ENCODE results near the gene SEC11C.
A peak's percentile ranks its signal among the peaks of the same experiment; 100 is the strongest.
"Not testable (repeated sequence)": the region's sequence is repeated elsewhere in the genome, so short reads cannot be mapped to it uniquely, and the experiment has no call there.

SEC11C gene

GRCh38 chr18:59129951-59130703, 9.6 kb upstream of the SEC11C start:
- Histone ChIP-seq H3K4me3 (ENCODE audit: low read depth, low read length) (no peak overlapping the region), H3K9me3 (ENCODE audit: control insufficient read depth, insufficient read depth, low read length) (no peaks in the 10 kb centered on the region), H3K4me1 (ENCODE audit: control insufficient read depth, insufficient read depth, low read length) (no peaks in the 10 kb centered on the region), H3K9ac (ENCODE audit: low read depth, low read length) (no peak overlapping the region), H3K27me3 (ENCODE audit: control insufficient read depth, insufficient read depth, low read length) (peaks cover 5% of the 10 kb centered on the region), H3K36me3 (ENCODE audit: control insufficient read depth, insufficient read depth, low read length) (no peaks in the 10 kb centered on the region)

- Histone ChIP-seq H3K36me3 (ENCODE audit: control insufficient read depth, insufficient read depth, low read length) (no peaks in the 10 kb centered on the region), H3K4me3 (ENCODE audit: low read depth, low read length) (no peak overlapping the region), H3K27me3 (ENCODE audit: control insufficient read depth, insufficient read depth, low read length) (peaks cover 10% of the 10 kb centered on the region), H3K9ac (ENCODE audit: low read depth, low read length) (no peak overlapping the region), H3K4me1 (ENCODE audit: control insufficient read depth, insufficient read depth, low read length) (no peaks in the 10 kb centered on the region), H3K9me3 (ENCODE audit: control insufficient read depth, insufficient read depth, low read length) (no peaks in the 10 kb centered on the region)
Observed at GRCh38 chr18:59132810-59133465, 6.7 kb upstream of the SEC11C start.

GRCh38 chr18:59139291-59139614, 431 bp upstream of the SEC11C start:
- H3K27me3 ChIP-seq (ENCODE audit: control insufficient read depth, insufficient read depth, low read length) = peaks cover 7% of the 10 kb centered on the region
- H3K9ac ChIP-seq (ENCODE audit: low read depth, low read length) = peak overlapping the region; percentile 93
- H3K4me3 ChIP-seq (ENCODE audit: low read depth, low read length) = peak overlapping the region; percentile 98
- H3K4me1 ChIP-seq (ENCODE audit: control insufficient read depth, insufficient read depth, low read length) = no peaks in the 10 kb centered on the region
- H3K9me3 ChIP-seq (ENCODE audit: control insufficient read depth, insufficient read depth, low read length) = no peaks in the 10 kb centered on the region
- H3K36me3 ChIP-seq (ENCODE audit: control insufficient read depth, insufficient read depth, low read length) = no peaks in the 10 kb centered on the region

GRCh38 chr18:59140302-59140885, 710 bp downstream of the SEC11C start:
- Histone ChIP-seq H3K27me3 (ENCODE audit: control insufficient read depth, insufficient read depth, low read length) (peaks cover 4% of the 10 kb centered on the region), H3K4me3 (ENCODE audit: low read depth, low read length) (peak overlapping the region; percentile 98), H3K9ac (ENCODE audit: low read depth, low read length) (peak overlapping the region; percentile 62), H3K9me3 (ENCODE audit: control insufficient read depth, insufficient read depth, low read length) (no peaks in the 10 kb centered on the region), H3K4me1 (ENCODE audit: control insufficient read depth, insufficient read depth, low read length) (no peaks in the 10 kb centered on the region), H3K36me3 (ENCODE audit: control insufficient read depth, insufficient read depth, low read length) (no peaks in the 10 kb centered on the region)

GRCh38 chr18:59141294-59142068, 1.8 kb downstream of the SEC11C start:
- Histone ChIP-seq H3K9ac (ENCODE audit: low read depth, low read length) (no peak overlapping the region), H3K4me3 (ENCODE audit: low read depth, low read length) (no peak overlapping the region), H3K9me3 (ENCODE audit: control insufficient read depth, insufficient read depth, low read length) (no peaks in the 10 kb centered on the region), H3K36me3 (ENCODE audit: control insufficient read depth, insufficient read depth, low read length) (no peaks in the 10 kb centered on the region), H3K4me1 (ENCODE audit: control insufficient read depth, insufficient read depth, low read length) (no peaks in the 10 kb centered on the region), H3K27me3 (ENCODE audit: control insufficient read depth, insufficient read depth, low read length) (no peaks in the 10 kb centered on the region)

- Histone ChIP-seq H3K9me3 (ENCODE audit: control insufficient read depth, insufficient read depth, low read length) (no peaks in the 10 kb centered on the region), H3K9ac (ENCODE audit: low read depth, low read length) (no peak overlapping the region), H3K4me1 (ENCODE audit: control insufficient read depth, insufficient read depth, low read length) (no peaks in the 10 kb centered on the region), H3K36me3 (ENCODE audit: control insufficient read depth, insufficient read depth, low read length) (no peaks in the 10 kb centered on the region), H3K27me3 (ENCODE audit: control insufficient read depth, insufficient read depth, low read length) (no peaks in the 10 kb centered on the region), H3K4me3 (ENCODE audit: low read depth, low read length) (no peak overlapping the region)
Observed at GRCh38 chr18:59142274-59142673, 2.6 kb downstream of the SEC11C start.

GRCh38 chr18:59142800-59143416, 3.2 kb downstream of the SEC11C start:
- not testable (repeated sequence) for H3K4me3 ChIP-seq (ENCODE audit: low read depth, low read length); H3K36me3 ChIP-seq (ENCODE audit: control insufficient read depth, insufficient read depth, low read length); H3K27me3 ChIP-seq (ENCODE audit: control insufficient read depth, insufficient read depth, low read length); H3K9me3 ChIP-seq (ENCODE audit: control insufficient read depth, insufficient read depth, low read length); H3K9ac ChIP-seq (ENCODE audit: low read depth, low read length); H3K4me1 ChIP-seq (ENCODE audit: control insufficient read depth, insufficient read depth, low read length)

- Histone ChIP-seq H3K9ac (ENCODE audit: low read depth, low read length) (no peak overlapping the region), H3K4me1 (ENCODE audit: control insufficient read depth, insufficient read depth, low read length) (no peaks in the 10 kb centered on the region), H3K4me3 (ENCODE audit: low read depth, low read length) (no peak overlapping the region), H3K9me3 (ENCODE audit: control insufficient read depth, insufficient read depth, low read length) (no peaks in the 10 kb centered on the region), H3K27me3 (ENCODE audit: control insufficient read depth, insufficient read depth, low read length) (no peaks in the 10 kb centered on the region), H3K36me3 (ENCODE audit: control insufficient read depth, insufficient read depth, low read length) (no peaks in the 10 kb centered on the region)
Observed at GRCh38 chr18:59143441-59143840, 3.8 kb downstream of the SEC11C start.

GRCh38 chr18:59144483-59144882, 4.8 kb downstream of the SEC11C start:
- Histone ChIP-seq H3K27me3 (ENCODE audit: control insufficient read depth, insufficient read depth, low read length) (no peaks in the 10 kb centered on the region), H3K4me3 (ENCODE audit: low read depth, low read length) (no peak overlapping the region), H3K36me3 (ENCODE audit: control insufficient read depth, insufficient read depth, low read length) (no peaks in the 10 kb centered on the region), H3K9me3 (ENCODE audit: control insufficient read depth, insufficient read depth, low read length) (no peaks in the 10 kb centered on the region), H3K4me1 (ENCODE audit: control insufficient read depth, insufficient read depth, low read length) (no peaks in the 10 kb centered on the region), H3K9ac (ENCODE audit: low read depth, low read length) (no peak overlapping the region)

GRCh38 chr18:59145055-59145454, 5.4 kb downstream of the SEC11C start:
- no peak overlapping the region for H3K9ac ChIP-seq (ENCODE audit: low read depth, low read length)
- no peaks in the 10 kb centered on the region for H3K36me3 ChIP-seq (ENCODE audit: control insufficient read depth, insufficient read depth, low read length)
- H3K27me3 ChIP-seq (ENCODE audit: control insufficient read depth, insufficient read depth, low read length) = no peaks in the 10 kb centered on the region
- H3K4me3 ChIP-seq (ENCODE audit: low read depth, low read length) = no peak overlapping the region
- H3K9me3 ChIP-seq (ENCODE audit: control insufficient read depth, insufficient read depth, low read length) = no peaks in the 10 kb centered on the region
- no peaks in the 10 kb centered on the region for H3K4me1 ChIP-seq (ENCODE audit: control insufficient read depth, insufficient read depth, low read length)

GRCh38 chr18:59148192-59148591, 8.5 kb downstream of the SEC11C start:
- H3K4me3 ChIP-seq (ENCODE audit: low read depth, low read length) = no peak overlapping the region
- no peaks in the 10 kb centered on the region for H3K4me1 ChIP-seq (ENCODE audit: control insufficient read depth, insufficient read depth, low read length)
- no peaks in the 10 kb centered on the region for H3K36me3 ChIP-seq (ENCODE audit: control insufficient read depth, insufficient read depth, low read length)
- H3K9me3 ChIP-seq (ENCODE audit: control insufficient read depth, insufficient read depth, low read length) = no peaks in the 10 kb centered on the region
- H3K9ac ChIP-seq (ENCODE audit: low read depth, low read length) = no peak overlapping the region
- H3K27me3 ChIP-seq (ENCODE audit: control insufficient read depth, insufficient read depth, low read length) = no peaks in the 10 kb centered on the region

All from iPS-15b (cell line).